ENCODE data around the gene TP53BP2.
"Not testable (repeated sequence)": the region's sequence is repeated elsewhere in the genome, so short reads cannot be mapped to it uniquely, and the experiment has no call there.

Gene TP53BP2

DNA sequence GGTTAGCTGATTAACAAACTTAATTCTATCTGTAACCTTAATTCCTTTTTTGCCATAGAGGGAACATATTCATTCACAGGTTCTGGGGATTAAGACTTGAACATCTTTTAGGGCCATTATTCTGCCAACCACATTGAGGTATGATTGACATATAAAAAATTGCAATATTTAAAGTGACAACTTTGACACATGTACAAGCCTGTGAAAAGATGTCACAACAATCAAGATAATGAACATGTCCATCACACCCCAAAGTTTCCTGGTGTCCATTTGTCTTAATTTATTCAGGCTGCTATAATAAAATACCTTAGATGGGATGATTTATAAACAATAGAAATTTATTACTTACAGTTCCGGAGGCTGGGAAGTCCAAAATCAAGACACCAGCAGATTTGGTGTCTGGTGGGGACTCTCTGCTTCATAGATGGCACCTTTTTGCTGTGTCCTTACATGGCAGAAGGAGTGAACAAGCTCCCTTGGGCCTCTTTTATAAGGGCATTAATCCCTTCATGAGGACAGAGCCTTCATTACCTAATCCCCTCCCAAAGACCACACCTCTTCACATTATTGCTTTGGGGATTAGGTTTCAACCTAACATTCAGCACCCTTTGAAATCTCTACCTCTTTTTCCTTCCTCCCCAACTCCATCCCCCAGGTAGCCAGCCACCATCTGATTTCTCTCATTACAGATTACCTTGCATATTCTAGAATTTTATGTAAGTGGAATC, 33.0 kb upstream of the TP53BP2 start:
- TF ChIP-seq, protein P1, sequence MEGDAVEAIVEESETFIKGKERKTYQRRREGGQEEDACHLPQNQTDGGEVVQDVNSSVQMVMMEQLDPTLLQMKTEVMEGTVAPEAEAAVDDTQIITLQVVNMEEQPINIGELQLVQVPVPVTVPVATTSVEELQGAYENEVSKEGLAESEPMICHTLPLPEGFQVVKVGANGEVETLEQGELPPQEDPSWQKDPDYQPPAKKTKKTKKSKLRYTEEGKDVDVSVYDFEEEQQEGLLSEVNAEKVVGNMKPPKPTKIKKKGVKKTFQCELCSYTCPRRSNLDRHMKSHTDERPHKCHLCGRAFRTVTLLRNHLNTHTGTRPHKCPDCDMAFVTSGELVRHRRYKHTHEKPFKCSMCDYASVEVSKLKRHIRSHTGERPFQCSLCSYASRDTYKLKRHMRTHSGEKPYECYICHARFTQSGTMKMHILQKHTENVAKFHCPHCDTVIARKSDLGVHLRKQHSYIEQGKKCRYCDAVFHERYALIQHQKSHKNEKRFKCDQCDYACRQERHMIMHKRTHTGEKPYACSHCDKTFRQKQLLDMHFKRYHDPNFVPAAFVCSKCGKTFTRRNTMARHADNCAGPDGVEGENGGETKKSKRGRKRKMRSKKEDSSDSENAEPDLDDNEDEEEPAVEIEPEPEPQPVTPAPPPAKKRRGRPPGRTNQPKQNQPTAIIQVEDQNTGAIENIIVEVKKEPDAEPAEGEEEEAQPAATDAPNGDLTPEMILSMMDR (IDR thresholded peaks at IDR 0.05; ENCODE audit: low read depth, low read length): no peak
- no peak overlapping the region for H3K4me3 ChIP-seq (ENCODE audit: low read depth, low read length)

GRCh38 chr1:223877804-223878203, 32.1 kb upstream of the TP53BP2 start:
- H3K4me3 ChIP-seq (ENCODE audit: low read depth, low read length): no peak overlapping the region
- TF ChIP-seq, protein P1 (IDR thresholded peaks at IDR 0.05; ENCODE audit: low read depth, low read length): no peak

GRCh38 chr1:223876590-223876989, 30.8 kb upstream of the TP53BP2 start:
- H3K4me3 ChIP-seq (ENCODE audit: low read depth, low read length): no peak overlapping the region
- TF ChIP-seq, protein P1 (IDR thresholded peaks at IDR 0.05; ENCODE audit: low read depth, low read length): no peak

- no peak overlapping the region for H3K4me3 ChIP-seq (ENCODE audit: low read depth, low read length)
- TF ChIP-seq, protein P1 (IDR thresholded peaks at IDR 0.05; ENCODE audit: low read depth, low read length): no peak
Measured at GRCh38 chr1:223873044-223873443, 27.3 kb upstream of the TP53BP2 start.

DNA sequence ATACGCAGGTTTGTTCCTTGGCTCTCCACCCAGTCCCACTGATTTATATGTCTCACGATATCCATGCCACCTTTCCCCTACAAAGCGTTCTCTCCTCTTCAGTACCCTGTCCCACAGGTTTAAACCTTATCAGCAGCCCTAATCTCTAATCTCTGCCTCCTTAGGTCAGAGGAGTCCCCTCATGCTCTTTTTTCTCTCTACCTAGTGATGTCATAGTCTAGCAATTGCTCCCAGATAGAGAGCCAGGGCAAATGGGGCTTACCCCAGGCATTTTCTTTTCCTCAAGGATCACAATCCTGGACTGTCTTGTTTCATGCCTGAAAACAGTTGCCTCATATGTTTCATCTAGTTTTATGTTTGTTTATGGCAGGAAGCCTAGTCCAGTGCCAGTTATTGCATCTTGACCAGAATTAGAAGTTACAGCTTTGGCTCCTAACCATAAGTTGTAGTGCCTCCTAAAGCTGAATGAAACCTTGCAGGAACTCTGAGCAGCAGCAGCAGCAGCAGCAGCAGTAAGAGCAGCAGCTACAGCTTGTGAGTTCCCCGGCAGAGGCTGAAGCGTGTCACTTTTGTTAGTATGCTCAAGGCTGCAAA, 26.7 kb upstream of the TP53BP2 start:
- H3K4me3 ChIP-seq (ENCODE audit: low read depth, low read length): no peak overlapping the region
- TF ChIP-seq, protein P1 (IDR thresholded peaks at IDR 0.05; ENCODE audit: low read depth, low read length): no peak

DNA sequence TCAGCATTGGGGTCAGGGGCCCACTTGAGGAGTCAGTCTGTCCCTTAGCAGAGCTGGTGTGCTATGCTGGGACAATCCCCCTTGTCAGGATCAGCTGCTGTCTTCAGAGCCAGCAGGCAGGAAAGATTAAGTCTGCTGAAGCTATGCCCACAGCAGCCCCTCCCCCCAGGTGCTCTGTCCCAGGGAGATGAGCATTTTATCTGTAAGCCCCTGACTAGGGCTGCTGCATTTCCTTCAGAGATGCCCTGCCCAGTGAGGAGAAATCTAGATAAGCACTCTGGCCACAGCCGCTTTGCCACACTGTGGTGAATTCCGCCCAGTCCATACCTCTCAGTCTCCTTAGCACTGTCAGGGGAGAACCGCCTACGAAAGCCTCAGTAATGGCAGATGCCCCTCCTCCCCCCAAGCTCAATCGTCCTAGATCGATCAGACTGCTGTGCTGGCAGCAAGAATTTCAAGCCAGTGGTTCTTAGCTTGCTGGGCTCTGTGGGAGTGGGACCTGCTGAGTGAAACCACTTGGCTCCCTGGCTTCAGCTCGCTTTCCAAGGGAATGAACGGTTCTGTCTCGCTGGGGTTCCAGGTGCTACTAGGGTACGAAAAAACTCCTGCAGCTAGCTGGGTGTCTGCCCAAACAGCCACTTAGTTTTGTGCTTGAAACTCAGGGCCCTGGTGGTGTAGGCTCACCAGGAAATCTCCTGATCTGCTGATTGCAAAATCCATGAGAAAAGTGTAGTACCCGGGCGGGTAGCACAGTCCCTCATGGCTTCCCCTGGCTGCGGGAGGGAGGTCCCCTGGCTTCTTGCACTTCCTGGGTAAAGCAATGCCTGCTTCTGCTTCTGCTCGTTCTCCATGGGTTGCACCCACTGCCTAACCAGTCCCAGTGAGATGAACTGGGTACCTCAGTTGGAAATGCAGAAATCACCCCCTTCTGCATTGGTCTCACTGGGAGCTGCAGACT, 25.1 kb upstream of the TP53BP2 start:
- TF ChIP-seq, protein P1 (IDR thresholded peaks at IDR 0.05; ENCODE audit: low read depth, low read length): no peak
- H3K4me3 ChIP-seq (ENCODE audit: low read depth, low read length): no peak overlapping the region

DNA sequence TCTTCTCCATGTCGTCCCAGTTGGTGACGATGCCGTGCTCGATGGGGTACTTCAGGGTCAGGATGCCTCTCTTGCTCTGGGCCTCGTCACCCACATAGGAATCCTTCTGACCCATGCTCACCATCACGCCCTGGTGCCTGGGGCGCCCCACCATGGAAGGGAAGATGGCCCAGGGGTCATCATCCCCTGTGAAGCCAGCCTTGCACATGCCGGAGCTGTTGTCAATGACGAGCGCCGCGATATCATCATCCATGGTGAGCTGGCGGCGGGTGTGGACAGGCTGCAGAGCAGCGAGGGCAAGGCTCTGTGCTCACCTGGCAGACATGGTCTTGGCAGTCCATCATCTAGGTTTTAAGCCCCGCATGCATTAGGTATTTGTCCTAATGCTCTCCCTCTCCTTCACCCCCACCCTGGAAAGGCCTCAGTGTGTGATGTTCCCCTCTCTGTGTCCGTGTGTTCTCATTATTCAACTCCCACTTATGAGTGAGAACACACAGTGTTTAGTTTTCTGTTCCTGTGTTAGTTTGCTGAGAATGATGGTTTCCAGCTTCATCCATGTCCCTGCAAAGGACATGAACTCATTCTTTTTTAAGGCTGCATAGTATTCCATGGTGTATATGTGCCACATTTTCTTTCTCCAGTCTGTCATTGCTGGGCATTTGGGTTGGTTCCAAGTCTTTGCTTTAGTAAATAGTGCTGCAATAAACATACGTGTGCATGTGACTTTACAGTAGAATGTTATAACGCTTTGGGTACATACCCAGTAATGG, 19.0 kb upstream of the TP53BP2 start:
- H3K4me3 ChIP-seq (ENCODE audit: low read depth, low read length): not testable (repeated sequence)

Measured in WI38 (cell line).